ENCODE results near the gene GPR35. TPM values are rescaled to one million over a fixed set of nuclear protein-coding genes. Genes with fewer than 3 reads are reported as not detected.

Gene GPR35
- total and polyA plus RNA-seq, 2 donors (not counting 1 experiment from before 2014, with no cell fraction given) = 1.2 TPM; not detected in 1

GRCh38 chr2:240670402-240670801 lies 45.1 kb downstream of the GPR35 start:
- no peak overlapping the region for H3K27ac ChIP-seq (ENCODE audit: insufficient read depth, low read length)
- no peak overlapping the region for H2AFZ ChIP-seq (ENCODE audit: low read length)
- no peak overlapping the region for H3K4me3 ChIP-seq (replicated peaks in 1 of 4; ENCODE audit: control extremely low read depth in 1 of 4, insufficient read depth in 1 of 4, low read depth in 3 of 4, low read length in 4 of 4)
- DNase-seq (ENCODE audit: low read depth in 2 of 2) = no peak
- H3K27me3 ChIP-seq (ENCODE audit: control insufficient read depth, insufficient read depth, low read length) = peaks cover 8% of the 10 kb centered on the region
- H3K9me3 ChIP-seq (ENCODE audit: control insufficient read depth, insufficient read depth, low read depth, low read length) = no peaks in the 10 kb centered on the region
- H4K20me1 ChIP-seq (ENCODE audit: control insufficient read depth, extremely low read depth, insufficient read depth, low read length) = no peaks in the 10 kb centered on the region
- no peaks in the 10 kb centered on the region for H3K79me2 ChIP-seq (ENCODE audit: control insufficient read depth, insufficient read depth, low read length)
- no peaks in the 10 kb centered on the region for H3K36me3 ChIP-seq (ENCODE audit: control insufficient read depth, insufficient read depth, low read length)
- H3K4me2 ChIP-seq (ENCODE audit: extremely low read depth, insufficient read depth, low read length) = no peak overlapping the region
- H3K9ac ChIP-seq (ENCODE audit: insufficient read depth, low read length) = no peak overlapping the region
- no peak for TF ChIP-seq EZH2 (IDR thresholded peaks at IDR 0.05; ENCODE audit: low read length, missing control alignments)
- no peak for TF ChIP-seq CTCF (conservative IDR thresholded peaks at IDR 0.05 in 1 of 2, IDR thresholded peaks at IDR 0.05 in 1 of 2; ENCODE audit: low read depth in 1 of 2, low read length in 2 of 2)
- no peaks in the 10 kb centered on the region for H3K4me1 ChIP-seq (ENCODE audit: control insufficient read depth, extremely low read depth, insufficient read depth, low read length)

- Histone ChIP-seq H3K4me2 (ENCODE audit: extremely low read depth, insufficient read depth, low read length) (no peak overlapping the region), H3K9me3 (ENCODE audit: control insufficient read depth, insufficient read depth, low read depth, low read length) (no peaks in the 10 kb centered on the region), H3K36me3 (ENCODE audit: control insufficient read depth, insufficient read depth, low read length) (no peaks in the 10 kb centered on the region), H3K79me2 (ENCODE audit: control insufficient read depth, insufficient read depth, low read length) (no peaks in the 10 kb centered on the region), H2AFZ (ENCODE audit: low read length) (no peak overlapping the region), H3K4me1 (ENCODE audit: control insufficient read depth, extremely low read depth, insufficient read depth, low read length) (no peaks in the 10 kb centered on the region), H3K4me3 (replicated peaks in 1 of 4; ENCODE audit: control extremely low read depth in 1 of 4, insufficient read depth in 1 of 4, low read depth in 3 of 4, low read length in 4 of 4) (no peak overlapping the region), H3K27me3 (ENCODE audit: control insufficient read depth, insufficient read depth, low read length) (peaks cover 8% of the 10 kb centered on the region), H4K20me1 (ENCODE audit: control insufficient read depth, extremely low read depth, insufficient read depth, low read length) (no peaks in the 10 kb centered on the region), H3K9ac (ENCODE audit: insufficient read depth, low read length) (no peak overlapping the region), H3K27ac (ENCODE audit: insufficient read depth, low read length) (no peak overlapping the region)
- DNase-seq (ENCODE audit: low read depth in 2 of 2) = no peak
- TF ChIP-seq CTCF (conservative IDR thresholded peaks at IDR 0.05 in 1 of 2, IDR thresholded peaks at IDR 0.05 in 1 of 2; ENCODE audit: low read depth in 1 of 2, low read length in 2 of 2) (no peak), EZH2 (IDR thresholded peaks at IDR 0.05; ENCODE audit: low read length, missing control alignments) (no peak)
These were observed 45.7 kb downstream of the GPR35 start for GRCh38 chr2:240670950-240671349.

- DNase-seq (ENCODE audit: low read depth in 2 of 2) = no peak
- TF ChIP-seq EZH2 (IDR thresholded peaks at IDR 0.05; ENCODE audit: low read length, missing control alignments) (no peak), CTCF (conservative IDR thresholded peaks at IDR 0.05 in 1 of 2, IDR thresholded peaks at IDR 0.05 in 1 of 2; ENCODE audit: low read depth in 1 of 2, low read length in 2 of 2) (no peak)
- Histone ChIP-seq H4K20me1 (ENCODE audit: control insufficient read depth, extremely low read depth, insufficient read depth, low read length) (no peaks in the 10 kb centered on the region), H3K27me3 (ENCODE audit: control insufficient read depth, insufficient read depth, low read length) (peaks cover 8% of the 10 kb centered on the region), H3K79me2 (ENCODE audit: control insufficient read depth, insufficient read depth, low read length) (no peaks in the 10 kb centered on the region), H3K36me3 (ENCODE audit: control insufficient read depth, insufficient read depth, low read length) (no peaks in the 10 kb centered on the region), H3K9ac (ENCODE audit: insufficient read depth, low read length) (no peak overlapping the region), H3K4me1 (ENCODE audit: control insufficient read depth, extremely low read depth, insufficient read depth, low read length) (no peaks in the 10 kb centered on the region), H3K9me3 (ENCODE audit: control insufficient read depth, insufficient read depth, low read depth, low read length) (no peaks in the 10 kb centered on the region), H3K27ac (ENCODE audit: insufficient read depth, low read length) (no peak overlapping the region), H3K4me3 (replicated peaks in 1 of 4; ENCODE audit: control extremely low read depth in 1 of 4, insufficient read depth in 1 of 4, low read depth in 3 of 4, low read length in 4 of 4) (no peak overlapping the region), H3K4me2 (ENCODE audit: extremely low read depth, insufficient read depth, low read length) (no peak overlapping the region), H2AFZ (ENCODE audit: low read length) (no peak overlapping the region)
These were observed 46.9 kb downstream of the GPR35 start for GRCh38 chr2:240672076-240672700.
